HG02981 (cell line): ENCODE measurements around the gene LRRN1.

ENCODE experiments used
- ATAC-seq: cut with Tn5 transposase; IDR thresholded peaks from one replicate; pipeline ENCODE4 v1.9.1; 2021; ENCODE audit warnings: mild to moderate bottlenecking, moderate library complexity; ENCODE audit not compliant: unreplicated experiment

Gene LRRN1

GRCh38 chr3:3799173-3800079 lies at the start of gene LRRN1:
LRRN1 (plus strand) TSS chr3:3799431; CDS start chr3:3844642, 45,211 bp downstream.
- peak; percentile 45 for ATAC-seq

DNA sequence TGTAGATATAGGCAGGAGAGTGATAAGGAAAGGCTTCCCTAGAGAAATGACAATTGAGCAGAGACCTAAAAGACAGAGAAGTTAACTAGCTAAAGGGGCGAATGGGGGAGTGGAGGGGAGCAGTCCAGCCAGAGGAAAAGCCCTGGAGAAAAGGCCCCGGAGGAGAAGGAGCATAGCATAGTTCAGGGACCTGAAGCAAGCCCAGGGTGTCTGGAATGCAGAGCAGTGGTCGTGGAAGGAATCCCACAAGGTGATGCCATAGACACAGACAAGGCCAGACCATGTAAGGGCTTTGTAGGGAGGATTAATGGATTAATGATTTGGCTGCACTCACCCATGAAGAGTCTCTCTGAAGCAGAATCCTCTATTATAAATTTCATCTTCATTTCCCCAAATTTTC lies 45.8 kb upstream of the LRRN1 start:
- ATAC-seq, result no peak

DNA sequence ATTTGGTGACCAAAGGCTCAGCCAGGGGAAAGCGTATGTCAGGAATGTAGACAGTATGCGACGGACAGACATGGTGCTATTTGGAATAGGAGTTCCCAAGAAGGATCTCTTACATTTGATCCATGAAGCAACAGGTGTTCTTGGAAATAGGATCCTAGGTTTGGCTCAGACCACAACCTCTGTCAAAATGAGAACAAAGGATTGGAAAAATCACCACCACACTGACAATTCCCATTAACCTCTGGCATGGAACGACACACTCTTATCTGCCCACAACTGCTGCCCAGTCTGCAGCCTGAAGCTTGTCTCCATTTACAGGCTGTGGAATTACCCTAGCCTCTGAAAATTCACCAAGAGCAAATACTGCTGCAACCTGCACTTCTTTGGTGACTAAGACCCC lies 33.6 kb upstream of the LRRN1 start:
- ATAC-seq, result no peak

GRCh38 chr3:3766140-3766539 lies 33.1 kb upstream of the LRRN1 start:
- no peak for ATAC-seq

GRCh38 chr3:3771094-3771493 lies 28.1 kb upstream of the LRRN1 start:
- no peak for ATAC-seq

- ATAC-seq, result no peak
Measured at GRCh38 chr3:3771567-3771966, 27.7 kb upstream of the LRRN1 start.

DNA sequence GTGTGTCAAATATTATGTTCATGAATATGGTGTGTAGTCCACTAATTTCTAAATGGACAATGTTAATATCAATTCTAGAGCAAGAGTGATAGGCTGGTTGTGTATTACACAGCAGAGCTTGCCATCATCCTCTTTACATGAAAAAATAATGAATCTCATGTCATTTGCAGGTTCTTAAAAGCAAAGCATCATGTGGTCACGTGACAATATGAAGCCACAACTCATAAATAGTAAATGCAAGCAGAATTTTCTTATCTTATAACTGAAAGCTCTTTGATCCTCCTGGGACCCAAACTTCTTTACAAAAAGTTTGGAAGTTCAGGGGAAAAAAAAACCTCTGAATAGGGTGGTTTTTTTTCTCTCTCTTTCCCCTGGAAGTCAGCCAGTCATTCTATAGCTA lies 26.9 kb upstream of the LRRN1 start:
- no peak for ATAC-seq

DNA sequence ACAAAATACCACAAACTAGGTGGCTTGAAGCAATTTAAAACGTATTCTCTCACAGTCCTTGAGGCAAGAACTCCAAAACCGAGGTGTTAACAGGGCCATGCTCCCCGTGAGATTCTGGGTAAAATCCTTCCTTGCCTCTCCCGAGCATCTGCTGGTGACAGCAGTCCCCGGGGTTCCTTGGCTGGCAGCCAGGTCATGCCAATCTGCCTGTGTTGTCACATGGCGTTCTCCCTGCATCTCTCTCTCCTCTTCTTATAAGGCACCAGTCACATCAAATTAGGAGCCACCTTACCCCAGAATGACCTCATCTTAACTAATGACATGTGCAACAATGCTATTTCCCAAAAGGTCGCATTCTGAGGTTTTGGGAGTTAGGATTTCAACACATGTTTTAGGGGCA lies 26.3 kb upstream of the LRRN1 start:
- no peak for ATAC-seq

DNA sequence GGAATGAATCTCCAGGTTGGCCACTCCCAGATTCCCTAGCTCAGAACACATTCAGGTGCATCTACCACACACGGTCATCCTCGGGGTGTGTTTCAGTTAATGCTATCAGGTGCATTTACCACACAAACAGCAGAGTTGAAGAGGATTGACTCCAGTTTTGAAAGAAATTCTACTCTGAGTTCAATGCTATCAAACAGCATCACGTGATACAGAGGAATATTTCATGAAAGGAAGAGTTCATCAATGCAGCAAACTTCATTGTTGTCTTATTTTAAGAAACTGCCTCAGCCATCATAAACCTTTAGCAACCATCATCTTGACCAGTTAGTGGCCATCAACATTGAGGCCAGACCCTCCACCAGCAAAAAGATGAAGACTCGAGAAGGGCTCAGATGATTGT lies 22.6 kb upstream of the LRRN1 start:
- ATAC-seq, result no peak

GRCh38 chr3:3778216-3778615 lies 21.0 kb upstream of the LRRN1 start:
- no peak for ATAC-seq

DNA sequence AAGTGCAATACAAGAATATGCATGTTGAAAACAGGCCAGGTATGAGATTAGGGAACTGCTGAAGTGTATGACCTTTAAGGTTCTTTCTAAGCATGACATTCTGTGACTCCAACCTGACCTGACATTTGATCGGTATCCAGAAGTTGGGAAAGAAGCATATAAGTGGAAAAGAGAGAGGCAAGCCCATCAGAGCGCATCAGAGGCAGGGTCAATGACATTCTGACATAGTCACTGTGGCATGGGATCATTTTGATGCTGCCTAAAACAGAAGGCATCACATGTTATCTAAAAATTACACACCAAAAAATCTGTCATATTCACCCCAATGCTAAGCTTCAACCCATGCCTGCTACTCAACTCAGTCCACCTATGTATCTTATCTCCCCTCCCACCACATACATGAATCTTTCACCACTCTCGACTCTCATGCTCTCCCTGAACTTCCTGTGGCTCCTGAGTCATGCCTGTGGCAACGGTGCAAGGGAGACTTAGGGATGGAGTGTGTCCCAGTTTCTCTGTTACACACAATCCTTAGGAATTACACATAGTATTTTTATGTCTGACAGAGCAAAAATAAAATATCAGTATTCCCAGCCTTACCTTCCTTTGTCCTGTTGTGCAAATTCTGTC lies 20.5 kb upstream of the LRRN1 start:
- ATAC-seq, result no peak

GRCh38 chr3:3782457-3782856 lies 16.8 kb upstream of the LRRN1 start:
- no peak for ATAC-seq

- ATAC-seq, result no peak
Measured at GRCh38 chr3:3783210-3783609, 16.0 kb upstream of the LRRN1 start.

GRCh38 chr3:3783696-3784095 lies 15.5 kb upstream of the LRRN1 start:
- no peak for ATAC-seq

- no peak for ATAC-seq
Measured at GRCh38 chr3:3792391-3792790, 6.8 kb upstream of the LRRN1 start.

GRCh38 chr3:3798631-3799113 lies 559 bp upstream of the LRRN1 start:
- ATAC-seq, result peak; percentile 38

DNA sequence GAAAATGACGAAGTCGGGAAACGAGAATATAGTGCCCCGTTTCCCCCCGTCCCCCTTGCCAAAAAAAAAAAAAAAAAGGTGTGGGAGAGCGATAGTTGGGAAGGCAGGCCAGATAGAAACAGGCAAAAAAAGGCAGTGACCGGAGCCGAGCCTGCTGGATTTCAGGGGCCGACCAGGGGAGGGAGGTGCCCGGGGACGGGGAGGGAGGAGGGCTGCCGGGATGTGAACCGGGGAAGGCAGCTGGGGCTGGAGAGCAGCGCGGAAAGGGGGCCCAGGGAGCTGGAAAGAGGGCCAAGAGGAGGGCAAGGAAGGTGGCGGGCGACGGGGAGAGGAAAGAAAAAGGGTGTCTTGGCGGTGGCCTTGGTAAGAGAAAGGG lies 837 bp downstream of the LRRN1 start:
- ATAC-seq, result no peak

DNA sequence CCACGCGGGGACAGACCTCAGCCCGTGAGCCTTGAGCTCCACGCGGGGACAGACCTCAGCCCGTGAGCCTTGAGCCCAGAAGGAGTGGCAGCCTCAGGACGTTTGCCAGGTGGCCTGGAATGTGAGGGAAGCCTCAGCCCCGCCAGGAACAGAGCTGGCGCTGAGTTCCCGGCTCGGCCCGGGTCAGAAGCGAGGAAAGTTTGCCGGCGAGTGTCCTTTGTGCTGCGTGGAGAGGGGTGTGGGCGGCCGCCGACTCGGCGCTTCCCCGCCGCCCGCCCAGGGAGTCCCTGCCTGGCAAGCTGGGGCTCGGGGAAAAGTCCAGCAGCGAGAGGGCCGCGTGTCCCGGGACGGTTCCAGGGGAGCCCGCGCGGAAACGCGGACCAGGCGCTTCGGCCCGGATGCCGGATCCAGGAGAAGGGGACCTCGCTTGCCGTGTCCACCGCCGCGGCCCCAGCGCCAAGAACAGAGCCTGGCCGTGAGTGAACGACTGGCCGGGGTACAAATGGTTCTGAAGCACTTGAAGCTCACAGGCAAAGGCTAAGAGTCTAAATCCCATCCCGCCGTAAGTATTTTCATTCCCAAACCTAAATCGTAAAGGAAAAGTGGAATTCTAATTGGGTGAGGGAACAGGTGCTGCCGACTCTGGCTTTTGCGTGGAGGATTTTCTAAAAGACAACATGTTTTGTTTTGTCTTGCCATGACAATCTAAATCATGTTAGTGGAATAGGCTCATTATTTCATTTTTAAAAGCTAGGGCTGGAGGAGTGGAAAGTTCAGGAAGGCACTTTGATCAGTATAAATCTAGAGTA lies 1.7 kb downstream of the LRRN1 start:
- no peak for ATAC-seq

- no peak for ATAC-seq
Measured at GRCh38 chr3:3801494-3801841, 2.2 kb downstream of the LRRN1 start.

DNA sequence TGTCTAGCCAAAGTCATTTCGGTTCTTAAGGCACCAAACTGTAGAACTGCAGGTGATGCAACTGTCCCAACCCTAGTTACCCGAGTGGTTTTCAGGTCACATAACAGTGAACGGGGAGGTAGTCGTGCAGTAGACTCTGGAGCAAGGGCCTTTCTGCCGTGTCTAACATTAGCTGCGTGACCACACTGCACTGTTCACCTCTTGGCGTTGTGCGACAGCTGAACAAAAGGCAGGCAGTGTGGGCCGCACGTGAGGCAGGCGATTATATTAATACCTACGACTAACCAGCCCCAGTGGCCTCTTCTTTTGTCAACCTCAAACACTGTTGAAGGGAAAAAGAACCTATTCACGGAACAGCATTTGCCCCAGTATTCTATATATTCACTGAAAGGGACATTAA lies 2.8 kb downstream of the LRRN1 start:
- ATAC-seq, result no peak

- ATAC-seq, result no peak
Measured at GRCh38 chr3:3804560-3804959, 5.3 kb downstream of the LRRN1 start.

DNA sequence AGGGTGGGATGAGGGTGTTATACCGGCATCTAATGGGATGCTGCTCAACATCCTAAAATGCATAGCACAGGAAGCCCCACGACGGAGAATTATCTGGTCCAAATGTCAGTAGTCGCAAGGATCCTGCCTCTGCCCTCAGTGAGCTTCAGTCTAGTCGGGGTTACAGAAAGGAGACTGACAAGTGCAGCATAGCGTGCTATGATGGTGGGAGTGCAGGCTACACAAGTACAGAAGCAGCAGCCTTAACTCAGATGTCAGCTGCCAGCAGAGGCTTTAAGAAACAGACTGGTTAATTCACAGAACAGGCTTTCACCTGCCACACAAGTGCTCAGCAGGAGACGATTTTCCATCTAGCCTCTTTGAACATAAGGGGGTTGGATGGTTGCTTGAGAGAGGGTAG lies 6.9 kb downstream of the LRRN1 start:
- no peak for ATAC-seq
